ENCODE results near the gene SYNE3.

The SYNE3 gene

GRCh38 chr14:95487669-95488084 lies 28.8 kb downstream of the SYNE3 start:
- peak; percentile 45 to 56 for DNase-seq

GRCh38 chr14:95486875-95487668 lies 29.4 kb downstream of the SYNE3 start:
- peak; percentile 37 to 73 for DNase-seq

- DNase-seq = no peak
Measured at GRCh38 chr14:95485222-95485819, 31.1 kb downstream of the SYNE3 start.

- DNase-seq = no peak
Measured at GRCh38 chr14:95484296-95484695, 32.2 kb downstream of the SYNE3 start.

GRCh38 chr14:95483309-95484165 lies 32.9 kb downstream of the SYNE3 start:
- no peak for DNase-seq

GRCh38 chr14:95482627-95483308 lies 33.7 kb downstream of the SYNE3 start:
- DNase-seq = no peak

- DNase-seq = no peak
Measured at GRCh38 chr14:95481391-95482022, 34.9 kb downstream of the SYNE3 start.

GRCh38 chr14:95480887-95481226 lies 35.6 kb downstream of the SYNE3 start:
- DNase-seq = peak in 1 of 2 experiments; percentile 17

GRCh38 chr14:95480109-95480886 lies 36.2 kb downstream of the SYNE3 start:
- no peak for DNase-seq

GRCh38 chr14:95479494-95479893 lies 37.0 kb downstream of the SYNE3 start:
- DNase-seq = no peak

GRCh38 chr14:95478818-95479217 lies 37.6 kb downstream of the SYNE3 start:
- no peak for DNase-seq

- no peak for DNase-seq
Measured at GRCh38 chr14:95478309-95478708, 38.1 kb downstream of the SYNE3 start.

GRCh38 chr14:95477411-95478269 lies 38.8 kb downstream of the SYNE3 start:
- DNase-seq = no peak

- no peak for DNase-seq
Measured at GRCh38 chr14:95476747-95477146, 39.7 kb downstream of the SYNE3 start.

GRCh38 chr14:95475540-95476240 lies 40.8 kb downstream of the SYNE3 start:
- DNase-seq = no peak

- no peak for DNase-seq
Measured at GRCh38 chr14:95474941-95475340, 41.5 kb downstream of the SYNE3 start.

- no peak for DNase-seq
Measured at GRCh38 chr14:95474486-95474885, 42.0 kb downstream of the SYNE3 start.

- no peak for DNase-seq
Measured at GRCh38 chr14:95472819-95473251, 43.6 kb downstream of the SYNE3 start.

GRCh38 chr14:95471476-95471875 lies 45.0 kb downstream of the SYNE3 start:
- no peak for DNase-seq

GRCh38 chr14:95471016-95471415 lies 45.4 kb downstream of the SYNE3 start:
- DNase-seq = no peak
